ENCODE measurements around the gene BPIFB4. TPM values are rescaled to one million over a fixed set of nuclear protein-coding genes. Genes with fewer than 3 reads are reported as not detected.

The BPIFB4 gene
- polyA plus RNA-seq, 1 of the 3 experiments (the other 2 are of a cell fraction) = not detected

DNA sequence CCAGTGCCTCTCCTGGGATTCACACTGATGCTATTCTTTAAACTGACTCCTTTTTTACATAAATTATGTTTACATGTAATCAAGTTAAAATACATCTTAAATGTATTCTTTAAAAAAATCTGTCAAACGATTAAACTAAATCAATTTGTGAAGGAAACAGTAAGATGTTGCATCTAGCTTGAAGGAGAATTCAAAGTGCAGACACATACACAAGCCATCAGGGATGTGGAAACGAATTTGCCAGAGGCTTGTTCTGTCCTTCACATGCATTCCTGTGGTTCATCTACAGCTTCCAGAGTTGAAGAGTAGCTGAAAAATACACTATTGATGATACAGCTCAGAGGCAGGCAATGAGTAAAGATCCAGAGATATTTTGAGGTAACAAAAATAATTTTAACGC is 33.0 kb upstream of the BPIFB4 start (continued):
- TF ChIP-seq GABPA (IDR thresholded peaks at IDR 0.05; ENCODE audit: low read depth) (no peak), YY1 (IDR thresholded peaks at IDR 0.05; ENCODE audit: low read depth) (no peak), POLR2AphosphoS5 (IDR thresholded peaks at IDR 0.05; ENCODE audit: low read depth, low read length) (no peak), CHD2 (IDR thresholded peaks at IDR 0.05; ENCODE audit: low read length, partially characterized antibody) (no peak), SMC3 (IDR thresholded peaks at IDR 0.05; ENCODE audit: low read depth, low read length) (no peak), ELF1 (IDR thresholded peaks at IDR 0.05) (no peak)

DNA sequence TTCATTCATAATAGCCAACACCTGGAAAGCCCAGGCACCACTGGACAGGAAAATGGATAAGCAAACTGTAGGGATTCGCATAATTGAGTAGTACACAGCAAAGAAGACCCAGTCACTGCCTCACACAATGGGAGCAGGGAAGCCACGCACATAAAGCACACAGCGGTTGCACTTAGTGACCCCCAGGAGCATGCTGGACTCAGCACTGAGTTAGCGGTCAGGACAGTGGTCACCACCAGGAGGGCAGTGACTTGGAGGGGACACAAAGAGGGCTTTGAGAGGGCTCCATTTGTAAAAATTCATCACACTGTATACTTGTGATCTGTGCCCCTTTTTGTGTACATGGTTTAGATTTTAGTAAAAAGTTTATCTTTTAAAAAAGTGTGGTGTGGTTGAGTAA is 28.1 kb upstream of the BPIFB4 start:
- CTCF ChIA-PET = interaction anchor here (1.3 kb wide), 1 partner anchor 261 kb away, joined by 4 read pairs; no protein-coding TSS in a partner anchor
- H3K9me3 ChIP-seq = no peaks in the 10 kb centered on the region
- H3K27ac ChIP-seq (ENCODE audit: low read depth in 2 of 2, low read length in 1 of 2) = no peak overlapping the region
- no peak for DNase-seq
- no peaks in the 10 kb centered on the region for H3K4me1 ChIP-seq (ENCODE audit: control insufficient read depth in 1 of 2, insufficient read depth in 2 of 2, low read depth in 1 of 2, low read length in 1 of 2)
- no peaks in the 10 kb centered on the region for H3K36me3 ChIP-seq (replicated peaks in 1 of 2; ENCODE audit: control insufficient read depth in 1 of 2, insufficient read depth in 2 of 2, low read length in 1 of 2)
- no peak for TF ChIP-seq MXI1 (IDR thresholded peaks at IDR 0.05; ENCODE audit: low read depth, low read length)
- no peak for TF ChIP-seq FOXM1 (IDR thresholded peaks at IDR 0.05; ENCODE audit: low read depth)
- no peak for TF ChIP-seq MEF2A (IDR thresholded peaks at IDR 0.05; ENCODE audit: borderline replicate concordance, low read depth)
- TF ChIP-seq, protein P1, sequence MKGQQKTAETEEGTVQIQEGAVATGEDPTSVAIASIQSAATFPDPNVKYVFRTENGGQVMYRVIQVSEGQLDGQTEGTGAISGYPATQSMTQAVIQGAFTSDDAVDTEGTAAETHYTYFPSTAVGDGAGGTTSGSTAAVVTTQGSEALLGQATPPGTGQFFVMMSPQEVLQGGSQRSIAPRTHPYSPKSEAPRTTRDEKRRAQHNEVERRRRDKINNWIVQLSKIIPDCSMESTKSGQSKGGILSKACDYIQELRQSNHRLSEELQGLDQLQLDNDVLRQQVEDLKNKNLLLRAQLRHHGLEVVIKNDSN (IDR thresholded peaks at IDR 0.05; ENCODE audit: borderline replicate concordance, low read depth) = no peak
- TF ChIP-seq POLR2AphosphoS5 (IDR thresholded peaks at IDR 0.05; ENCODE audit: low read depth, low read length) = no peak
- no peak for TF ChIP-seq GATA2 (CRISPR knock-in tag; IDR thresholded peaks at IDR 0.05)
- no peak for TF ChIP-seq SIN3A (IDR thresholded peaks at IDR 0.05; ENCODE audit: borderline replicate concordance, low read depth, low read length)
- no peak for TF ChIP-seq TEAD4 (IDR thresholded peaks at IDR 0.05; ENCODE audit: borderline replicate concordance, insufficient read depth)
- TF ChIP-seq, protein P2, sequence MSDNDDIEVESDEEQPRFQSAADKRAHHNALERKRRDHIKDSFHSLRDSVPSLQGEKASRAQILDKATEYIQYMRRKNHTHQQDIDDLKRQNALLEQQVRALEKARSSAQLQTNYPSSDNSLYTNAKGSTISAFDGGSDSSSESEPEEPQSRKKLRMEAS (IDR thresholded peaks at IDR 0.05; ENCODE audit: low read depth) = no peak
- TF ChIP-seq, protein P3, sequence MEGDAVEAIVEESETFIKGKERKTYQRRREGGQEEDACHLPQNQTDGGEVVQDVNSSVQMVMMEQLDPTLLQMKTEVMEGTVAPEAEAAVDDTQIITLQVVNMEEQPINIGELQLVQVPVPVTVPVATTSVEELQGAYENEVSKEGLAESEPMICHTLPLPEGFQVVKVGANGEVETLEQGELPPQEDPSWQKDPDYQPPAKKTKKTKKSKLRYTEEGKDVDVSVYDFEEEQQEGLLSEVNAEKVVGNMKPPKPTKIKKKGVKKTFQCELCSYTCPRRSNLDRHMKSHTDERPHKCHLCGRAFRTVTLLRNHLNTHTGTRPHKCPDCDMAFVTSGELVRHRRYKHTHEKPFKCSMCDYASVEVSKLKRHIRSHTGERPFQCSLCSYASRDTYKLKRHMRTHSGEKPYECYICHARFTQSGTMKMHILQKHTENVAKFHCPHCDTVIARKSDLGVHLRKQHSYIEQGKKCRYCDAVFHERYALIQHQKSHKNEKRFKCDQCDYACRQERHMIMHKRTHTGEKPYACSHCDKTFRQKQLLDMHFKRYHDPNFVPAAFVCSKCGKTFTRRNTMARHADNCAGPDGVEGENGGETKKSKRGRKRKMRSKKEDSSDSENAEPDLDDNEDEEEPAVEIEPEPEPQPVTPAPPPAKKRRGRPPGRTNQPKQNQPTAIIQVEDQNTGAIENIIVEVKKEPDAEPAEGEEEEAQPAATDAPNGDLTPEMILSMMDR (IDR thresholded peaks at IDR 0.05) = no peak
- no peaks in the 10 kb centered on the region for H3K9me2 ChIP-seq
- 27% methylated on average over 4 of the region's 4 CpGs for WGBS (ENCODE audit: low lambda C conversion rate)
- no peak overlapping the region for H2AFZ ChIP-seq (ENCODE audit: low read depth)
- peaks cover 22% of the 10 kb centered on the region; the same call in 1 of the 2 replicates for H3K27me3 ChIP-seq (ENCODE audit: insufficient read depth)
- no peaks in the 10 kb centered on the region for H3K79me2 ChIP-seq (ENCODE audit: insufficient read depth)
- POLR2A ChIA-PET = no interaction called here
- H3K4me3 ChIP-seq (ENCODE audit: low read depth in 2 of 2, low read length in 1 of 2) = no peak overlapping the region
- H3F3A ChIP-seq (replicated peaks; ENCODE audit: insufficient read depth) = no peaks in the 10 kb centered on the region
- no peaks in the 10 kb centered on the region for H4K20me1 ChIP-seq (ENCODE audit: insufficient read depth)
- no peak overlapping the region for H3K9ac ChIP-seq
- H3K4me2 ChIP-seq = no peak overlapping the region
